Osteocyte (in vitro differentiated cells): ENCODE data around the gene SBNO1. TPM values are rescaled to one million over a fixed set of nuclear protein-coding genes. Genes with fewer than 3 reads are reported as not detected.
"Not testable (repeated sequence)": the region's sequence is repeated elsewhere in the genome, so short reads cannot be mapped to it uniquely, and the experiment has no call there.

Experiments used
- DNase-seq: peaks from one replicate; pipeline ENCODE4 v3.0.0; 2021; ENCODE audit warnings: mixed read lengths; ENCODE audit not compliant: unreplicated experiment; ENCODE audit errors: extremely low spot score
- H3K27ac Mint-ChIP-seq: one replicate; pipeline ENCODE4 v1.8.0; 2021; ENCODE audit warnings: mild to moderate bottlenecking, mixed read lengths; ENCODE audit not compliant: unreplicated experiment
- H3K27me3 Mint-ChIP-seq: one replicate; pipeline ENCODE4 v1.8.0; 2021; ENCODE audit warnings: mixed read lengths; ENCODE audit not compliant: unreplicated experiment
- H3K36me3 Mint-ChIP-seq: one replicate; pipeline ENCODE4 v1.8.0; 2021; ENCODE audit warnings: mixed read lengths; ENCODE audit not compliant: unreplicated experiment
- H3K4me1 Mint-ChIP-seq: one replicate; pipeline ENCODE4 v1.8.0; 2021; ENCODE audit warnings: mixed read lengths; ENCODE audit not compliant: unreplicated experiment
- H3K4me3 Mint-ChIP-seq: one replicate; pipeline ENCODE4 v1.8.0; 2021; ENCODE audit warnings: mild to moderate bottlenecking, moderate library complexity, mixed read lengths; ENCODE audit not compliant: unreplicated experiment
- H3K9me3 Mint-ChIP-seq: one replicate; pipeline ENCODE4 v1.8.0; 2021; ENCODE audit warnings: mixed read lengths; ENCODE audit not compliant: unreplicated experiment
- CTCF ChIP-seq: fragments of 200-600 bp; sonication (generic); IDR thresholded peaks from 2 replicates; pipeline ENCODE4 v1.5.0; 2021; ENCODE audit warnings: antibody characterized with exemption, mild to moderate bottlenecking, moderate library complexity
- total RNA-seq: library from RNA; stranded (reverse); gene quantifications from 2 replicates; pipeline ENCODE4 v1.2.1, GENCODE V29; 2021

The SBNO1 gene
- total RNA-seq, 1 donor from 2014 or later: 36.0 TPM

- peaks cover 54% of the 10 kb centered on the region for H3K36me3 Mint-ChIP-seq
- H3K4me1 Mint-ChIP-seq: peaks cover 1% of the 10 kb centered on the region
- H3K4me3 Mint-ChIP-seq: no peak overlapping the region
- no peak for TF ChIP-seq CTCF
- H3K27me3 Mint-ChIP-seq: no peaks in the 10 kb centered on the region
- H3K27ac Mint-ChIP-seq: no peak overlapping the region
- DNase-seq: no peak
- no peaks in the 10 kb centered on the region for H3K9me3 Mint-ChIP-seq
Measured at GRCh38 chr12:123260081-123260480, 104.6 kb downstream of the SBNO1 start.

GRCh38 chr12:123258593-123258992 lies 106.1 kb downstream of the SBNO1 start:
- no peak for TF ChIP-seq CTCF
- Mint-ChIP-seq H3K36me3 (peaks cover 54% of the 10 kb centered on the region), H3K27me3 (no peaks in the 10 kb centered on the region), H3K27ac (no peak overlapping the region), H3K4me1 (peaks cover 1% of the 10 kb centered on the region), H3K9me3 (no peaks in the 10 kb centered on the region), H3K4me3 (no peak overlapping the region)
- DNase-seq: no peak

- Mint-ChIP-seq H3K27me3 (no peaks in the 10 kb centered on the region), H3K4me1 (peaks cover 14% of the 10 kb centered on the region), H3K36me3 (peaks cover 35% of the 10 kb centered on the region), H3K9me3 (no peaks in the 10 kb centered on the region), H3K4me3 (no peak overlapping the region), H3K27ac (no peak overlapping the region)
- DNase-seq: no peak
- TF ChIP-seq CTCF: no peak
Measured at GRCh38 chr12:123254853-123255446, 109.7 kb downstream of the SBNO1 start.

- Mint-ChIP-seq H3K27me3 (no peaks in the 10 kb centered on the region), H3K4me1 (peaks cover 14% of the 10 kb centered on the region), H3K27ac (no peak overlapping the region), H3K4me3 (no peak overlapping the region), H3K36me3 (peaks cover 30% of the 10 kb centered on the region), H3K9me3 (no peaks in the 10 kb centered on the region)
- no peak for TF ChIP-seq CTCF
- DNase-seq: no peak
Measured at GRCh38 chr12:123253641-123254459, 110.8 kb downstream of the SBNO1 start.

- not testable (repeated sequence) for H3K27ac Mint-ChIP-seq, H3K4me3 Mint-ChIP-seq, H3K27me3 Mint-ChIP-seq, H3K9me3 Mint-ChIP-seq, DNase-seq
- Mint-ChIP-seq H3K4me1 (peaks cover 16% of the 10 kb centered on the region), H3K36me3 (peaks cover 34% of the 10 kb centered on the region)
Measured at GRCh38 chr12:123252365-123252764, 112.3 kb downstream of the SBNO1 start.
